Myocyte (in vitro differentiated cells): ENCODE results near the gene NPC1L1. TPM values are rescaled to one million over a fixed set of nuclear protein-coding genes. Genes with fewer than 3 reads are reported as not detected.

Experiments used
- DNase-seq: peaks from one replicate; pipeline ENCODE4 v3.0.0-alpha.2; 2012; ENCODE audit warnings: low read depth
- total RNA-seq: library from RNA; depleted of rRNA; stranded (reverse); fragments of >200 nt; gene quantifications from 2 replicates; pipeline ENCODE4 v1.2.3, GENCODE V29; 2014

The NPC1L1 gene
- total RNA-seq, 1 donor from 2014 or later = not detected

DNA sequence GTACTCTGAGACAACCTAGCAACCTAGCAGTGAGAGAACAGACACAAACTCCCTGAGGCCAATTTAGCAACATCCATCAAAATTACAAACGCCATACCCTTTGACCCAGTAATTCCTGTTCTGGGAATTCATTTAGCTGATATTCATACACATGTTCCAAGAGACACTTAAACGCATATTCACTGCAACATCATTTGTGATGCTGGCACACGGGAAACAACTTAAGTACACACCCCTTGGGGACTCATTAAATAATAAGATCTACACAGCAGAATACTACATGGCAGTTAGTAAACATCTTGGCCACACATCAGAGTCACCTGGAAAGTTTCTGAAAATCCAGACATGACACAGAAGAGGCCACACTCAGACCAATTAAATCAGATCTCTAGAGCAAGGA, 68.3 kb downstream of the NPC1L1 start:
- DNase-seq = no peak

DNA sequence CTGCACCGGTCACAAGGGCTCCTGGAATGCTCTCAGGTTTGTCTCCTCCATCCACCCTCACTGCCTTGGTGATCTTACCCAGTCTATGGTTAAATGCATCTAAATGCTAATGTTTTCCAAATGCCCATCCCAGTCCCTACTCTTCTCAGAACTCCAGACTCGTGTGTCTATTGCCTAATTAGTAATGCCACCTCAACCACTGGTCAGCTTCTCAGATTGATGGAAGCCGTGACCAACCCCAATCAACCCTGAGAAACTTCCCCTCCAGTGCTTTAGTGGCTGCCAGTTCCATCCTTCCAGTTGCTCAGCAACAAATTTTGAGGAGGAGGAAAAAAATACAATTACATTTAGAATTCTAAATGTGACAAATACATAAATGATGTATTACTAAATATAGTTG, 69.3 kb downstream of the NPC1L1 start:
- DNase-seq = peak; percentile 49

DNA sequence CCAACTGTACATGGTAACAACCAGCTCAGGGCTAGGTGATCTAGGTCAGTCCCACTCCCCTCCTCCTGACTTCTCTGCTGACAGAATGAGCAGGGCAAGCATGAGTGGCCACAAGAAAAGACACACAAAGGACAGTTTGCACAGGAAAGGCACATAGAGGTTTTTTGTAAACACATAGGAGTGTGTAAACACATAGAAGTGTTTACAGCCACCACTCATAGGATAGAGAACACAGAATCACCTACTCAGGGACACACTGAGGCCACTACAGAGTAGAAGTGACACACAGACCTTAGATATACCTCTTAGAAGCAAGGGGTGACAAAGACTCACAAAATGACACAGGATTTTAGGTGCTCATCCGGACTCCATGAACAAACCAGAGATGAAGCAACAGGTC, 69.7 kb downstream of the NPC1L1 start:
- DNase-seq = no peak

DNA sequence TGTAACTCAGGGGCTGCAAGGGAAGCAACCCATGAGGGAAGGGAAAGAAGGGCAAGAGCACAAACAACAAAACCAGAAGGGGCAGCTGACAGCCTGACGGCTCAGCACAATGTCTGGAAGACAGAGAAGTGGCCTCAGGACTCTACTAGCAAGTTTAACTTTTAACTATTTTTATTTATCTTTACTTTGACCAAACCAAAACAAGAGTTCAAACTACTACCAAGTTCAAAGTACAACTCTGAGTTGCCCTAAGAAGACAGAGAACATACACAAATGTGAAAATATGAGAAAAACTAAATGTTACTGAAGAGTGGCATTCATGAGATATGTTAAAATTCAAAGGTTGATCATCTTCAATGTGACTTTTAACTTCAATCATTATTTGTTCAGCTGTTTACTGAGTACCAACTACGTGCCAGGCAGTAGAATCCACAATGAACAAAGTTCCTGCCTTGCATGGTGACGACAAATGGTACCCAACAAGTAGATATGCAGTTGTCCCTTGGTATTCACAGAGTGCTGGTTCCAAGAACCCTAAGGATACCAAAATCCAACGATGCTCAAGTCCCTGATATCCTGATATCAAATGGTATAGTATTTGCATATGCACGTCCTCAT, 70.4 kb downstream of the NPC1L1 start:
- DNase-seq = no peak

GRCh38 chr7:44470135-44470479, 71.0 kb downstream of the NPC1L1 start:
- peak; percentile 81 for DNase-seq

GRCh38 chr7:44469461-44470134, 71.5 kb downstream of the NPC1L1 start:
- peak; percentile 61 for DNase-seq

- no peak for DNase-seq
These were observed 73.9 kb downstream of the NPC1L1 start for GRCh38 chr7:44467217-44467548.

DNA sequence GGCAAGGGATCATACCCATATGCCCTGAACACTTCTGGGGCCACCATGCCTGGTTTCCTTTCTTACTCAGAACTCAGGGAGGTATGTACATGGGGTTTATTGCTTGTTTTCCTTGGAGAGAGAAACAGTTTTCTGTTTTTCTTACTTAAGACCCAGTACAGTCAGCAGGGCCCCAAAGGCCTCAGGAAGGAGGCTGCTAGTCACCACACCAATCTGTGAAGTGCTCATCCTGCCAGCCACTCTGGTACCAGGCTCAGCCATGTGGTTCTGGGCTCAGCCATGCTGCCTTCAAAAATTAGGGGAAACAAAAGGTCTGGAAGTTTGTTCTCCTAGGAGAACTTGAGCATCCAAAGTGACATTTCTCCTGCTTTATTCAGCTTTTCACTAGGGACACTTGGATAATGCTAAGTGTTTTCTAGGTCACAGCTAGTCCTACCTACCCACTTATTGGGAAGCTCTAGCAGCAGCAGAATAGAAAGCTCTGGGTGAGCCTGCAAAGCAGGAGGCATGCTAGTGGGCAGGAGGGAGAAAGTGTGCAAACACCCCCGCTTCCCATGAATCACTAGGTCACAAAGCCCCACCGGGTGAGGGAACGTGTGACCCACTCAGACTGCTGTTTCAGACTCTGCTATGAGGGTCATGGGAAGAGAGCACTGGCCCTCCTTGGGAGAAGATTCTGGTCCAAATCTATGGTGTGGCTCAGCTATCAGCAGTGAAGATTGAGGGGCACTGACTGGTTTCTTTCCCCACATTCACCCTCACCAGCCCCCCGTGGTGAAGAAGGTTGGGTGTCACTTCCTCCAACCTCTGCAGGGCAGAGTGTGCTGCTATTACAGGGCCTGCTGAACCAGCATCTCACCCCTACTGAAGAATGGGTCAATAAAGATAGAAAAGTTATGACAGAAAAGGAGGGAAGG, 74.6 kb downstream of the NPC1L1 start:
- no peak for DNase-seq

- DNase-seq = no peak
These were observed 75.6 kb downstream of the NPC1L1 start for GRCh38 chr7:44465490-44465889.

GRCh38 chr7:44463169-44463808, 77.8 kb downstream of the NPC1L1 start:
- peak; percentile 80 for DNase-seq

Other genes starting within 250 kb of the NPC1L1 start
- 31.8 and 34.0 TPM in 2 replicates for gene CAMK2B, start 215.7 kb downstream of the NPC1L1 start, total RNA-seq
- gene NUDCD3, start 50.7 kb downstream of the NPC1L1 start, total RNA-seq = 84.3 and 101 TPM in 2 replicates
- 118 and 123 TPM in 2 replicates for gene DDX56, start 32.6 kb upstream of the NPC1L1 start, total RNA-seq
- gene TMED4, start 40.9 kb upstream of the NPC1L1 start, total RNA-seq = 338 and 363 TPM in 2 replicates
- 172 and 183 TPM in 2 replicates for gene OGDH, start 65.3 kb upstream of the NPC1L1 start, total RNA-seq
- 14.7 and 21.8 TPM in 2 replicates for gene ZMIZ2, start 207.5 kb upstream of the NPC1L1 start, total RNA-seq